VCaP (cell line): ENCODE measurements around the gene ITGB7.
A peak's percentile ranks its signal among the peaks of the same experiment; 100 is the strongest.

ENCODE experiments used
- H3K27ac ChIP-seq: fragments of 450-650 bp; 2 replicates; pipeline ENCODE4 v1.5.1; 2017
- CTCF ChIP-seq: fragments of 450-650 bp; conservative IDR thresholded peaks from 2 replicates; pipeline ENCODE4 v1.5.1; 2017; ENCODE audit warnings: mild to moderate bottlenecking, moderate library complexity

The ITGB7 gene

GRCh38 chr12:53193040-53193439 lies 14.0 kb downstream of the ITGB7 start:
- TF ChIP-seq CTCF = no peak
- H3K27ac ChIP-seq = no peak overlapping the region

DNA sequence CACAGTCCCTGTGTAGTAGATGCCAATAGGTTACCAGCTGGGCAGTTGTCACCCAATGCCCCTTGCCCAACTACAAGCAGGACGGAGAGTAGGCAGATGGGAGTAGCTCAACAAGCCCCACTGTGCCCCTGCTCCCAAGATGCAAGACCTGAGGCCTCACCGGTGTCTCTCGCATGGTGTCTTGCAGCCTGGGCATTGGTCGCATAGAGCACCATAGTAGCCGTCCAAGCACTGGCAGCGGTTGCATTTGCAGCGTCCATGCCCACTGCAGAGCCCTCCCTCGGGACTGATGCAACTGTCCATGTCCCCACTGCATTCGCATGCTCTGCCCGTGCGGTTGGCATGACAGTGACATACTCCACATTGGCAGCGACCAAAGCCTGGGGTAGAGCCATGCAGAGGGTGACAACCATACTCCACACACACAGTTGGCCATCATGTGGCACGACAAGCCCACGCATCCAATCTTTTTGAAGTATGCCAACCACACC lies 14.5 kb downstream of the ITGB7 start:
- no peak for TF ChIP-seq CTCF
- no peak overlapping the region for H3K27ac ChIP-seq

GRCh38 chr12:53191885-53192530 lies 15.0 kb downstream of the ITGB7 start:
- H3K27ac ChIP-seq = no peak overlapping the region
- TF ChIP-seq CTCF = no peak

DNA sequence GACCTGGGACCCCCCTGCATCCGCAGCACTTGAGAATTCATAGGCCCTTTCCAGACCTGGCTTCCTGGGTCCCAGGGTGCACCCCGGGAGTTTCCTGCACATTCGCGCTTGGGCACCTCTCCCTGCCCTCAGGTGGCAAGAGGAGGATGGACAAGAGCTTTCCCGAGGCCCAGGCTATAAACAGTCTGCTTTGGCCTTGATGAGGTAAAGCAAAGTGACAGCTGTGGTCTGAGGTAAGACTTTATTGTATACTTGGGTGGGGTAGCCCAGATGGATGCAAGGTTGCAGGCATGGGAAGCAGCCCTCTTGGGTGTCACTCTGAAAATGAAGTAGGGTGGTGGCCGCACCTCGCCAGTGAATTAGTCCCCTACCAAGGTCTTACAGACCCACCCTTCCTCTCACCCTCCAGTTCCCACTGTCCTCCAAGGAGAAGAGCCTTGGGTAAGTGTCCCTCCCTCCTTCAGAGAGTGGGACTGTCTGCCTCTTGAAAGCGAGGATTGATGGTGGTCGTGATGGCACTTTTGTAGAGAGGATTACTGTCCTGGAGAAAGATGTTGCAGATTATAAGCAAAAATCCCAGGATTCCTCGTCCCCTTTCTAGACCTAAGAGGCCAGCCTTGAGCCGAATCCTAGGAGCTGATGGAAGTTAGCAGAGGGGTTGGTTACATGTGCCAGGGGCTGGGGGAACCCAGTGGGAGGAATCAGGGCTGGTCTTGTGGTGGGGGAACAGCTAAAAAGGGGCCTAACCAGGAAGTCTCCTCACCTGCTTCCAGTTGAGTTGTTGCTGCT lies 15.8 kb downstream of the ITGB7 start:
- no peak for TF ChIP-seq CTCF
- H3K27ac ChIP-seq = no peak overlapping the region

GRCh38 chr12:53190108-53190729 lies 16.8 kb downstream of the ITGB7 start:
- peak; percentile 78 for TF ChIP-seq CTCF
- no peak overlapping the region for H3K27ac ChIP-seq

- no peak for TF ChIP-seq CTCF
- H3K27ac ChIP-seq = peak overlapping the region; percentile 98
Observed at GRCh38 chr12:53187145-53187899, 19.7 kb downstream of the ITGB7 start.

GRCh38 chr12:53186745-53187144 lies 20.3 kb downstream of the ITGB7 start:
- H3K27ac ChIP-seq = peak overlapping the region; percentile 98
- no peak for TF ChIP-seq CTCF
